Stimulated activated naive CD8-positive, alpha-beta T cell treated with anti-CD3 and anti-CD28 coated beads, Interleukin-15, Interleukin-2, amounts not matched to agents 100 U/mL and 50 U/mL, for 24 hours (primary cell): ENCODE results near the gene ISY1.
"Not testable (repeated sequence)": the region's sequence is repeated elsewhere in the genome, so short reads cannot be mapped to it uniquely, and the experiment has no call there.

Experiments
- ATAC-seq: fragments of 150-1000 bp; cut with Tn5 transposase; one replicate; pipeline ENCODE4 v1.10.0; 2021
- DNase-seq: peaks from one replicate; pipeline ENCODE4 v3.0.0; 2021

ISY1 gene

DNA sequence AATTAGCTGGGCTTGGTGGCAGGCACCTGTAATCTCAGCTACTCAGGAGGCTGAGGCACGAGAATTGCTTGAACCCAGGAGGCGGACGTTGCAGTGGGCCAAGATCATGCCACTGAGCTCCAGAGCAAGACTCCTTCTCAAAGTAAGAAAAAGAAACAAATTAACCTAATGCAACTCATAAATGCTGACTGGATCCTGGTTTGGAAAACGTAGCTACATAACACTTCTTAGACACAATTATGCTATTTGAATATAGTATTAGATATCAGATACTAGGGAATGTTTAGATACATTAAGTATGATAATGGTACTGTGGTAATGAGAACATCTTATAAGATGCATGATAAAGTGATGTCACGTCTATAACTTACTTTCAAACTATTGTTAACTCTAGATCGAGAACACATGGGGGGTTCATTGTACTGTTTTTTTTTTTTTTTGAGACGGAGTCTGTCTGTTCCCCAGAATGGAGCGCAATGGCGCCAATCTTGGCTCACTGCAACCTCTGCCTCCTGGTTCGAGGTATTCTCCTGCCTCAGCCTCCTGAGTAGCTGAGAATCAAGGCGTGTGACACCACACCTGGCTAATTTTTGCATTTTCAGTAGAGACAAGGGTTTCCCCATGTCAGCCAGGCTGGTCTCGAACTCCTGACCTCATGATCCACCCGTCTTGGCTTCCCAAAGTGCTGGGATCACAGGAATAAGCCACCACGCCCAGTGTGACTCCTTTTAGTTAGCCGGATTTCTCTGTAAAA, 5.9 kb upstream of the ISY1 start:
- DNase-seq (no peak), ATAC-seq (no peak)

DNA sequence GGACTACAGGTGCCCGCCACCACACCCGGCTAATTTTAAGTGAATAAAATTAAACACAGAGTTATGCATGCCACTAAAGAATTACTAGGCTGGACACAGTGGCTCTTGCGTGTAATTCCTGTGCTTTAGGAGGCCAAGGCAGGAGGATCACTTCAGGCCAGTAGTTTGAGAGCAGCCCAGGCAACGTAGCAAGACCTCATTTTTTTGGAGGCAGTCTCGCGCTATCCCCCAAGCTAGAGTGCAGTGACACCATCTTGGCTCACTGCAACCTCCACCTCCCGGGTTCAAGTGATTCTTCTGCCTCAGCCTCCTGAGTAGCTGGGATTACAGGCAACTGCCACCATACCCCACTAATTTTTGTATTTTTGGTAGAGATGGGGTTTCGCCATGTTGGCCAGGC, 4.7 kb upstream of the ISY1 start:
- not testable (repeated sequence) for ATAC-seq, DNase-seq

DNA sequence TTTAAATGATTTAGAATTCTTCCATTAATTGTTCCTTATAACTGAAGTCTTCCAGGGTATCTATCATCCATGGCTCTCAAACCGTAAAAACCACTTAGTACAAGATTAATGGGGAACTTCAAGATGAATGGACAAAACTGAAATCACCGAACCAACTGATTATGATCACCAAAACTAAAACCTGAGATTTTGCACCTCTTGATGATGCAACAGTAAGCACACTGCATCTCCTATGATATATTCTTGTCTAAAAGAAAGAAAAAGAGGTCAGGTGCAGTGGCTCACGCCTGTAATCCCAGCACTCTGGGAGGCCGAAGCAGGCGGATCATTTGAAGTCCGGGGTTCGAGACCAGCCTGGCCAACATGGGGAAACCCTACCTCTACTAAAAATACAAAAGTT, 3.6 kb upstream of the ISY1 start:
- DNase-seq, result no peak

DNA sequence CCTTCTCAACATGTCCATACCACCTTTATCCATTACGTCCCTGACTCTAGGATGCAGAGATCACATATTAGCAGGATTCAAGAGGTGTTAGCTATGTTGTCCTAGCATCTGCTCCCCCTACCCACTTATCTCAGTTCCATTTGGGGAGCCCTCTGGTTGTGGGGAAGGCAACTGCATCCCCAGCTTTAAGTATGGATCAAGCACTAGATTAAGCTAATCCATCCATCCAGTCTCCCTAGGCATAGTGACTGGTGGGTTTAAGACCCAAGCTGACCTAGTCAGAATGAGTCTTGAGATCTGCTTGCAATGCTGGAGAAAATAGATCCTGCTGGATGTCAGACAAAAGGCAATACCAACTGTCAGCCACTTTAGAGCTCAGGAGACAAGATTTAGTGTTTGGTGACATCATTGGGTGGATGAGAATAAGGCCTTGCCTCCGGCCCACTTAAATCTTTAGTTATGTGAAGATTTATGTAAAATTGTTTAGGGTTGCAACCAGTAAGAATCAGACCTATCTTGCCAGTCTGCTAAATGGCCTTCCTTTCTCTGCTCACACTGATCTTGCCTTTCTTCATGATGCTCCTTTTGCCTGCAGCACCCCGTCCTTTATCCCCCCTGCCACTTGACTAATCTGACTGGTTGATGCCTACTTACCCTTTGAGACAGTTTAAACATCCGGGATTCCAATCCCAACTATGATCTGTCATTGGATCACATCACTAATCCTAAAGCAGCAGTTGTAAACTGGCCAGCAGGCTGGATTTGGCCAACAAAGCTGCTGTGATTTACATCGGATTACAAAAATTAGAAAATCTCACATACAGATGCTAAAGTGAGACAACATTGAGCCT, 2.1 kb upstream of the ISY1 start:
- DNase-seq (no peak), ATAC-seq (no peak)

More for the DNA sequence above, 3.6 kb upstream of the ISY1 start:
- ATAC-seq, result no peak

DNA sequence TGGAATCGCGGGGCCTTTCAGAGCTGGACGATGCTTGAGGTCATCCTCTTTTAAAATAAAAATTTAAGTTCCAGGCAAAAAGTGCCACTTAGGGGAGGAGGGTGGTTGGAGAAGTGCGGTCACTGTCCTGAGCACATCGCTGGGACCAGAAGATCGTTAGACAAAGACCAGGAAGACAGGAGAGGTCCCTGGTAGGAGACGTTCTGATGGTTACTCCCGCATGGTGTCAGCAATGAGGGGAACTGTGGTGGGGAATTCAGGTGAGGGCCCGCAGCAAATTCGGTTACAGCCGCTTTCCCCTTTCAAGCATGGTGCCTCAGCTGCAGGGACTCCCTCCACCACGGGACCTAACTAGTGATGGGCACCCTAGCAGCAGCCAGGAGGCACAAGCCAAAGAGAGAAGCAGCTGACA, 1.0 kb upstream of the ISY1 start:
- peak; percentile 39 for DNase-seq
- peak; percentile 9 for ATAC-seq

DNA sequence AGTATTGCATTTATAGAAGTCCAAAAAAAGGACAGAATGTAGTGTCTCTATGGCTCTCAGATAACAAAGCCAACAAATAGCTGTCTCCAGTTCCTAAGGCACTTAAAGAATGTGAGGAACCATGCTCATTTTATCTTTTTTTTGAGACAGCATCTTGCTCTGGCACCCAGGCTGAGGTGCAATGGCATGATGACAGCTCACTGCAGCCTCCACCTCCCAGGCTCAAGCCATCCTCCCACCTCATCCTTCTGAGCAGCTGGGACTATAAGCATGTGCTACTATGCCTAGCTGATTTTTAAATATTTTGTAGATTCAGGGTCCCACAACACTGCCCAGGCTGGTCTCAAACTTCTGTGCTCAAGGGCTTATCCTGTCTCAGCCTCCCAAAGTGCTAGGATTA, 16.1 kb downstream of the ISY1 start:
- ATAC-seq, result no peak
- no peak for DNase-seq

DNA sequence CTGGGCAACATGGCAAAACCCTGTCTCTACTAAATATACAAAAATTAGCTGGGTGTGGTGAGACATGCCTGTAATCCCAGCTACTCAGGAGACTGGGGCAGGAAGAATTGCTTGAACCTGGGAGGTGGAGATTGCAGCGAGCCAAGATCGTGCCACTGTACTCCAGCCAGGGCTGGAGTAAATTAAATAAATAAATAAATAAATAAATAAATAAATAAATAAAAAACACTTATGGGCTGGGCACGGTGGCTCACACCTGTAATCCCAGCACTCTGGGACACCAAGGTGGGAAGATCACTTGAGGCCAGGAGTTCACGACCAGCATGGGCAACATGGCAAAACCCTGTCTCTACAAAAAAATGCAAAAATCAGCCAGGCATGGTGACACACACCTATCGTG, 19.9 kb downstream of the ISY1 start:
- ATAC-seq, DNase-seq: not testable (repeated sequence)

DNA sequence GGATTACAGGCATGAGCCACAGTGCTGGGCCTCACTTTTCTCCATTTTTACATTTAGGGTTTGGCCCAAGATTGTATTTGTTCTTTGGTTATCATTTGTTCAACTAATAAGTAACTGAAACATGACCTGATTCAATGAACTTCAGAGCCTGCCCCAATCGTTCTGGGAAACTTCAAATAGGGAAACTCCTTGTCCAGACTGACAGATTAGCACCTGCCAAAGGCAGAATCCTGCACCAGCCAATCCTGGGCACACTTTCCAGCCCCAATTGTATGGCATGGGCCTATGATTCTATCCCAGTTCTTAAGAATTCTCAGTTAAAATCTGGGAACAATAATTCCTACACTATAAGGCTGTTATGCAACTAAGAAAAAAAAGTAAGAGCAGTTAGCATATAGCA, 21.0 kb downstream of the ISY1 start:
- ATAC-seq, result no peak
- no peak for DNase-seq

DNA sequence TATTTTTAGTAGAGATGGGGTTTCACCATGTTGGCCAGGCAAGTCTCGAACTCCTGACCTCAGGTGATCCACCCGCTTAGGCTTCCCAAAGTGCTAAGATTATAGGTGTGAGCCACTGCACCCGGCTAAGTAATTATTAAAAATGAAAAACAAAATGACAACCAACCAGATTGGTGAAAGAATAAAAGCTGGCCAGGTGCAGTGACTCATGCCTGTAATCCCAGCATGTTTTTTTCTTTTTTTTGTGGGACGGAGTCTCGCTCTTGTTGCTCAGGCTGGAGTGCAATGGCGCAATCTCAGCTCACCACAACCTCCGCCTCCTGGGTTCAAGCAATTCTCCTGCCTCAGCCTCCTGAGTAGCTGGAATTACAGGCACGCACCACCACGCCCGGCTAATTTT, 24.6 kb downstream of the ISY1 start:
- ATAC-seq, DNase-seq: not testable (repeated sequence)

DNA sequence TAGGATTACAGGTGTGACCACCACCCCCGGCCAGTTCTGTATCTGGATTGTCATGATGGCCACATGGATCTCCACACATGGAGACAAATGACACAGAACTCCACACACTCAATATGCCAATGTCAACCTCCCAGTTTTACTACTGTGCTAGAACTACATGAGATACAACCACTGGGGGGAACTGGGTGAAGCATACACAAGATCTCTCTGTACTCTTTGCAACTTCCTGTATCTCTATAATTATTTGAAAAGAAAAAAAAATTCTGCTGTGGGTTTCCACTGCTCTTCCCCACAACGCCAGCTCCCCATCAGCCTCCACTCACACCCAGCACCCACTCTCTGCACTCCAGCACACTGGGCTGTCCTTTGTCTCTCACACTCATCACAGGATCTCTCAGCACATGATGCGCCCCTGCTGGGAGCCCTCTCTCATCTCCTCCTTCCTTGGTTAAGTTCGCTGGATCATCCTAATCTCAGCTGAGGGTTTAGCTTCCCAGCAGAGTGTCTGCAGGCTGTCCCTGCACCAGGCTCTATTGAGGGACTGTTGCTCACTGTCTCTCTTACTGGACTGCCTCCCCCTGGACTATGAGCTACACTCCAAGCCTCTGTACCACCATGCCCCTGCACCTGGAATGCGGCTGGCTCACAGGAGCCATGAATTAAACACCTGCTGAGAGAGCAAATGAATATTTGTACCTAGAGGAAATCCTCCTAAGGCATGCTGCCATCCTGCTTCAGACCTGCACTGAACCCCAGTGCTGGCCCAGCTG, 28.6 kb downstream of the ISY1 start:
- ATAC-seq (peak; percentile 16), DNase-seq (no peak)

DNA sequence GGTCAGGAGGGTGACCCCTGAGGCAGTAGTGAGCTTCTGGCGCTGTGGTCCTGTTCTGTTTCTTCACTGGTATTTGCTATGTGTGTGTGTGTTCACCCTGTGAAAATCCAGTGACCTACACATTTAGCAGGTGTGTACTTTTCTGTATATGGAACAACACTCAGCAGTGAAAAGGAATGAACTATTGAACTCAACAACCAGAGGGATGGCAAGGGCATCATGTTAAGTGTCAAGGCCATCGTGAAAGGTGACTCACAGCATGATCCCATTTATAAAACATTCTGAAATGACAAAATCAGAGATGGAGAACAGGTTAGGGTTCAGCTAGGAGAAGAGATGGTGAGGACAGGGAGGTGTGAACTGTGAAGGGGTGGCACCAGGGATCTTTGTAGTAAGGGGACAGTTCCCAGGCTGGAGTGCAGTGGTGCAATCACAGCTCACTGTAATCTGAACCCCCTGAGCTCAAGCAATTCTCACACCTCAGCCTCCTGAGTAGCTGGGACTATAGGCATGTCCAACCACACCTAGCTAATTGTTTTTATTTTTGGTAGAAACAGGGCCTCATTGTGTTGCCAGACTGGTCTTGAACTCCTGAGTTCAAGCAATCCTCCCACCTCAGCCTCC, 29.3 kb downstream of the ISY1 start:
- ATAC-seq (no peak), DNase-seq (no peak)

DNA sequence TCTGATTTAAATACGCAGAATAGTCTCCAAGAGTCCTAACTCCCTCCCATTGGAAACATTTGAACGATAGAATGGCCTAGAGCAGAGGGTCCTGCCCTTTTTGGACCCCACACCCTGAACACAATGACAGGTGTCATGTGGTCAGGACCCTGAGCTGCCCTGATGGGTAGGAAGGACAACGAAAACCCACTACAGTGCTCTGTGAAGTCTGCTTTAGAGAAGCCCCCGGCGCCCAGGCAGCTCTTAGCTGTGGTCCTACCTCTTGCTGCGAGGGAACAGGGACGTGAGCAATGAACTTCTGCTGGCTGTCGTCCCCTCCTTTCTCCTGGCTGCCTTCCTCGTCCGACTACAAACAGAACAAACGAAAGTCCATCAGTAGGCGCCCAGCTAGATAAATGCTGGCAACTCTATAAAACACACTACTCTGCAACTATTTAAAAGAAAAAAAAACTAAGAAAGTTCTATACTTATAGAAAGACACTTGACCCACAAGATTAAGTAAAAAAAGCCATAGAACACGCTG, 30.5 kb downstream of the ISY1 start:
- DNase-seq (no peak), ATAC-seq (no peak)

DNA sequence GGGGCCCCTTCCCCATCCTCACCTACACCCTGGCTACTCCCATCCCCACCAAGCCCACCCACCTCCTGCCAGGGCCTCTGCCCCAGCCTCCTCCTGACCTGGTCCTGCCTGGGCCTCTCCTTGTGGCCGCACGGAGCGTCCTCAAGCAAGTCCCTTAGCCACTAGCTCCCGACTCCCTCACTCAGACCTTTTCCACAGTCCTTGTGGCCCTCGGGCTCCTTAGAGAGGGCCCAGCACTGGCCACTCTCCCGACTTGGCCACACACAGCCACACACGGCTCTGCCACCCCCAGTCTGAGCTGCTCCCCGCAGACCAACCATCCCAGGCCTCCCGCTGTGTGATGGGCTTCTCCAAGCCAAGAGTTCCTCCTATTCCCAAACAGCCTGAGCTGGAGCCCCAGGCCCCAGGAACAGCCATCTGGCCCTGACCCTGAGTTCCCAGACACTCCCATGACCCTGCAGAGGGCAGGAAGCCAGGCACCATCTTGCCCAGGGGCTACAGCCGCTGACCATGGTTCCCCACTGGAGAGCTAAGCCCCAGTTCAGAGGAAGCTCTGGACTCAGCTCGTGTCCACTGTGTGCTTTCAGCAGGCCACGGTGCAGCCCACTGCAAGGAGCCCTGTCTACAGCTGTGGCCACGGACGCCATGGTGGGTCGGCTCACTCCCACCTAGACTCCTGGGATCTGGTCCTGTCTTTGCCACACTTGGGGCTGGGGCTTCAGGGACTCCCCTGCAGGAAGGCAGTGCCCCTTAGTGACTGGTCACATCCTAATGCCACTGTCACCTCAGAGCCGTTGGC, 32.3 kb downstream of the ISY1 start:
- ATAC-seq (no peak), DNase-seq (no peak)

DNA sequence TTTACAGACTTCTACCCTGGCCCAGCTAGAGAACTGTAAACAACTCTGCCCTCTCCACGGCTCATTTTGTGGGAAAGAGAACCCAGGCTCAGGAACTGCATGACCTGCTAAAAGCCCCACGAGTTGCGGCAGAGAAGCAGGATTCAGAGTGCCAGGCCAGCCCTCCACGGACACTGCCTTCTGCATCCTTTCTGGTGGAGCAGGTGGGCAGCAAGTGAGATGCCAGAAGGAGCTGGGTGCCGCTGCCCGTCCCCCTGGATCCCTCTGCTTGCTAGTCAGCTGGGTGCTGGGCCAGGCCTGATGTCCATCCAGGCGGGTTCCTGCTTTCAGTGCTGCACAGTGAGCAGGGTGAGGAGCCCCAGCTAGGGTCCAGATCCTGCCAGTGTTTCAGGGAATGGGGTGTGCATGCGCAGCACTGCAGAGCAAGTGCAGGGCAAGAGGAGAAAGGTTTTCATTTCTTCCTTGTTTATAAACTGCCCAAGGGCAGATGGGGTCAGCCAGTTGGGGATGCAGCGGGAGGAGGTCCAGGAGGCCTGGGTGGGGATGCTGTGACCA, 34.1 kb downstream of the ISY1 start:
- ATAC-seq (no peak), DNase-seq (no peak)

DNA sequence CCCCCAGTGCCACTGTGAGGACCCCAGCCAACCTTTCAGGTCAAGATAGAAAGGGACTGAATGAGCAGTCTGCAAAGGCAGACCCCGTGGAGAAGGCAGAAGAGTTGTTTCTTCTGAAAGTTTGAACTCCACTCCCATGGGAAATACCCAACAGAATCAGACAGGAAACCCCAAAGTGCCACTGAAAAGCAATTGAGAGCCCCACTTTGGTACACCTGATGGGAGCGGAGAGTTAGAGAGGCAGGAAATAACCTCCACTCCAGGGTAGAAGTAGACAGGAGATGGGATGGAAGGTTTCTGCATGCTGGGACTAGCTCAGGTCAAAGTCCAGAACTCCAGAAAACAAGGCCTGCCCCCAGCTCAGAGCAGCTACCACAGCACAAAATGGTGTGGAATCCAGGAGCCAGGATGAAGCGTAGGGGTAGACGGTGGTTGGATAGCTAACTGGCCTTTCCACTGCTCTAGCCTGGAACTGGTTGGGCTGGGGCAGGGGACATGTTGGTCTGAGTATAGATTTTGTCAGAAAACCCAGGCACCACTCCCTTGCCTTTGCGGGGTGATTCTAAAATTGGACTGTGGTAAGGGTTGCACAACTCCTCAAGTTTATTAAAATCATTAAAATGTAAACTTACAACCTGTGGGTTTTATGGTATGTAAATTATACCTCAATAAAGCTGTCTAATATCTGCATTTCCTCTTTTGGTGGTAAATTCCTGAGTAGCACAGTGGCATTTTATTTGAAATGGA, 37.4 kb downstream of the ISY1 start:
- DNase-seq (no peak), ATAC-seq (no peak)

DNA sequence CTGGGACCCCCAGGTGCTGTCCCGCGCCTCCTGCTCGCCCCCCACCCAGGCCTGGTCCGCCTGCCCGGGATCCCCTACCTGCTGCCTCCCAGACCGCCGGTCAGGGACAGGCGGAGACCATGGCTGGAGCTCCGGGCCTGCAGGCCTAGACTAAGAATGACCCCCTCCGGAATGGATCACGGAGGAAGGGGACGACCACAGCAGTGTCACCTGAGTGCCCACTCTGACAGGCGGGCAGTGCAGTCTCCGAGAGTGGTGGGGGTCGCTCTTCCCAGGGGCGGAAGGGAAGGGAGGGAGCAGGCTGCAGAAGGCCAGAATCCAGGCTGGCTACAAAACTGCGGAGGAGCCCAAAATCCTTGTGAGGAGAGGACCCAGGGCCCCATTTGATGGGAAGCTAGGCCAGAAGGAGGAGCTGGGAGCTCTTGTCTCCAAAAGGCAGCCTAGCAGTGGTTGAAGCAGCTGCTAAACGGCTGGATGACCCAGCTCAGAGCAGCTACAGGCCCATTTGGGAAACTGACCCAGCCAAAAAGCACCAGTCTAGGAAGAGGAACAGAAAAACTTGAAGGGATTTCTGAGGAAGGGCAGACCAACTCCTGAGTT, 38.4 kb downstream of the ISY1 start:
- ATAC-seq (no peak), DNase-seq (no peak)

DNA sequence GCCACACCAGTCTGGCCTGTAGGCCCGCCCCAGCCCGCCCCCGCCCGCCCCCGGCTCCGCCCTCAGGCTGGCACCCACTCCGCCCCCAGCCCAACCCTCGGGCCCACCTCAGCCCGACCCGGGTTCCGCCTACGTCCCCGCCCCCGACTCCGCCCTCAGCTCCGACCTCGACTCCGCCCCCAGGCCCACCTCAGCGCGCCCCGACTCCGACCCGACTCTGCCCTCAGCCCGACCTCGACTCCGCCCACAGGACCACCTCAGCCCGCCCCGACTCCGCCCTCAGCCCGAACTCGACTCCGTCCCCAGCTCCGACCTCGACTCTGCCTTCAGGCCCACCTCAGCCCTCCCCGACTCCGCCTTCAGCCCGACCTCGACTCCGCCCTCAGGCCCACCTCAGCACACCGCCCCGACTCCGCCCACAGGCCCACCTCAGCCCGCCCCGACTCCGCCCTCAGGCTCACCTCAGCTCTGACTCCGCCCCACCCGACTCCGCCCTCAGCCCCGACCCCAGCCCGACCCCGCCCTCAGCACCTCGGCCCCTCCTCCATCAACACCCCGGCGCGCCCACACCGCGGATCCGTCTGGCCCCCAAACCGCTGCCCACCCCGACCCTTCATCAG, 39.0 kb downstream of the ISY1 start, which contains the start of gene RAB43:
RAB43 (minus strand) TSS at position 13 of the 620 bp plus-strand sequence. CDS start 315 bp downstream, outside the sequence.
- DNase-seq (peak; percentile 91), ATAC-seq (peak; percentile 60)

DNA sequence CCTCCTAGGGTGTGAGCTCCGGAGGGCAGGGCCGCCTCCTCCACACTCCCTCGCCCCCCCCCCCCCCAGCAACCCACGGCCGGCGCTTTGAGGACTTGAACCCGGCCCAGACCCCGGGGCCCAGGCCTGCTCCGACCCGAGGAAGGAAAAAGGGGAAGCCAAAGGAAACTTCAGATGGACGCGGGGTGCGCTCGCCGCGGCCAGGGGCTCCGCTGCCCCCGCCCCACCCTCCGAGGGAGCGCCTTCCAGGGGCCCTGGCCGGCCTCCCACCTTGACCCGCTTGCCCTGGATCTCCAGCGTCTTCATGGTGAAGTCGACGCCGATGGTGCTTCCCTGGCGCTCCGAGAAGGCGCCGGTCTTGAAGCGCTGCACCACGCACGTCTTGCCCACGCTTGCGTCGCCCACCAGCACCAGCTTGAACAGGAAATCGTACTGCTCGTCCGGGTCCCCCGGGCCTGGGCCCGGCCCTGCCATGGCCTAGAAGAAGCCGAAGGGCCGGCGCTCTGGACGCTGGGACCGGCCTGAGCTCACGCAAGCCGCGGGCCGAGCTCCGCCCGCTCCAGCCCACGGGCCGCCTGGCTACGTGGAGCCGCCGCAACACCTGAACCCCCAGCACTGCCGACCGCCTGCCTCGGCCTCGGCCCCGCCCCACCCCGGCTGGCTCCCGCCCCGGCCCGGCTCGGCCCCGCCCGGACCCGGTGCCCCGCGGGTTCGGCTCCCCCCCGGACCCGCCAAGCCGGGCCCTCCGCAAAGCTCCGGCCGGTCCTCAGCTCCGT, 39.7 kb downstream of the ISY1 start:
- DNase-seq (no peak), ATAC-seq (peak; percentile 44)
